22Rv1 (cell line): ENCODE results near the gene GOLGA2.

Experiments
- H3K27ac ChIP-seq: fragments of 450-650 bp; 2 replicates; pipeline ENCODE4 v1.5.1; 2017
- CTCF ChIP-seq: fragments of 450-650 bp; IDR thresholded peaks from 2 replicates; pipeline ENCODE4 v1.5.1; 2017; ENCODE audit warnings: mild to moderate bottlenecking
- ZFX ChIP-seq: fragments of 450-650 bp; IDR thresholded peaks from 2 replicates; pipeline ENCODE4 v1.6.1; 2017; ENCODE audit warnings: antibody characterized with exemption, borderline replicate concordance

Gene GOLGA2

GRCh38 chr9:128262687-128263086, 13.1 kb downstream of the GOLGA2 start:
- TF ChIP-seq CTCF: no peak
- no peak for TF ChIP-seq ZFX
- H3K27ac ChIP-seq: no peak overlapping the region

GRCh38 chr9:128260340-128260739, 15.5 kb downstream of the GOLGA2 start:
- H3K27ac ChIP-seq: no peak overlapping the region
- TF ChIP-seq CTCF (no peak), ZFX (no peak)

- TF ChIP-seq ZFX (no peak), CTCF (peak; percentile 20; the same call in 1 of the 2 replicates)
- H3K27ac ChIP-seq: no peak overlapping the region
Observed at GRCh38 chr9:128259156-128259555, 16.7 kb downstream of the GOLGA2 start.

- H3K27ac ChIP-seq: no peak overlapping the region
- no peak for TF ChIP-seq ZFX
- no peak for TF ChIP-seq CTCF
Observed at GRCh38 chr9:128258326-128258725, 17.5 kb downstream of the GOLGA2 start.

- H3K27ac ChIP-seq: no peak overlapping the region
- TF ChIP-seq CTCF: no peak
- TF ChIP-seq ZFX: no peak
Observed at GRCh38 chr9:128257907-128258306, 17.9 kb downstream of the GOLGA2 start.

GRCh38 chr9:128257086-128257825, 18.6 kb downstream of the GOLGA2 start:
- TF ChIP-seq CTCF: no peak
- no peak for TF ChIP-seq ZFX
- no peak overlapping the region for H3K27ac ChIP-seq

GRCh38 chr9:128254855-128255759, 20.7 kb downstream of the GOLGA2 start:
- no peak overlapping the region for H3K27ac ChIP-seq
- TF ChIP-seq CTCF: peak; percentile 93
- no peak for TF ChIP-seq ZFX
